GM18502 (cell line): ENCODE data around the gene ARSB.

ENCODE experiments used
- ATAC-seq: cut with Tn5 transposase; IDR thresholded peaks from one replicate; pipeline ENCODE4 v1.9.1; 2021; ENCODE audit warnings: mild to moderate bottlenecking; ENCODE audit not compliant: unreplicated experiment, poor library complexity

Gene ARSB

GRCh38 chr5:78811121-78811817 lies 173.8 kb downstream of the ARSB start:
- ATAC-seq: no peak

GRCh38 chr5:78810098-78810920 lies 174.8 kb downstream of the ARSB start:
- ATAC-seq: no peak

GRCh38 chr5:78809444-78809843 lies 175.7 kb downstream of the ARSB start:
- ATAC-seq: no peak

GRCh38 chr5:78808818-78809217 lies 176.3 kb downstream of the ARSB start:
- ATAC-seq: no peak

GRCh38 chr5:78808380-78808779 lies 176.7 kb downstream of the ARSB start:
- no peak for ATAC-seq

GRCh38 chr5:78806544-78806943 lies 178.6 kb downstream of the ARSB start:
- ATAC-seq: no peak

GRCh38 chr5:78805474-78806124 lies 179.5 kb downstream of the ARSB start:
- ATAC-seq: no peak

- no peak for ATAC-seq
Measured at GRCh38 chr5:78804995-78805394, 180.1 kb downstream of the ARSB start.

GRCh38 chr5:78803941-78804340 lies 181.2 kb downstream of the ARSB start:
- no peak for ATAC-seq

GRCh38 chr5:78803353-78803752 lies 181.8 kb downstream of the ARSB start:
- ATAC-seq: no peak

GRCh38 chr5:78801413-78801812 lies 183.7 kb downstream of the ARSB start:
- ATAC-seq: no peak

- ATAC-seq: no peak
Measured at GRCh38 chr5:78799266-78800017, 185.7 kb downstream of the ARSB start.

- no peak for ATAC-seq
Measured at GRCh38 chr5:78798673-78799029, 186.5 kb downstream of the ARSB start.

- ATAC-seq: no peak
Measured at GRCh38 chr5:78797936-78798672, 187.0 kb downstream of the ARSB start.

GRCh38 chr5:78795757-78796156 lies 189.4 kb downstream of the ARSB start:
- ATAC-seq: no peak

- no peak for ATAC-seq
Measured at GRCh38 chr5:78794693-78795215, 190.4 kb downstream of the ARSB start.

- ATAC-seq: no peak
Measured at GRCh38 chr5:78793907-78794662, 191.0 kb downstream of the ARSB start.

- ATAC-seq: peak; percentile 73
Measured at GRCh38 chr5:78792345-78793055, 192.6 kb downstream of the ARSB start.
